Adrenal gland (tissue), 12 donors: Measurements from ENCODE around the gene PTK7. TPM values are rescaled to one million over a fixed set of nuclear protein-coding genes. Genes with fewer than 3 reads are reported as not detected.

ENCODE experiments used
- DNase-seq, 7 donors: peaks; one replicate each; pipeline ENCODE4 v3.0.0-alpha.2; 2019 to 2020
- H3K27ac ChIP-seq, 5 donors: fragments of 200-600 bp; sonication (generic) in 4 of 5; 1 replicate in 3 of 5; 2 replicates in 2 of 5; pipeline versions ENCODE4 v1.5.1 to v1.8.0; 2016 to 2020; ENCODE audit warnings: mild to moderate bottlenecking in 1 of 5
- H3K27me3 ChIP-seq: fragments of 200-600 bp; 2 replicates; pipeline ENCODE4 v1.8.0; 2021
- H3K36me3 ChIP-seq, 2 donors: fragments of 200-600 bp; replicated peaks in 1 of 2; 1 replicate in 1 of 2; 2 replicates in 1 of 2; pipeline versions ENCODE4 v1.5.1 to v1.8.0; 2018 to 2022
- H3K4me1 ChIP-seq, 2 donors: fragments of 200-600 bp; replicated peaks in 1 of 2; 1 replicate in 1 of 2; 2 replicates in 1 of 2; pipeline versions ENCODE4 v1.5.1 to v1.8.0; 2018 to 2021
- H3K4me3 ChIP-seq, 4 donors: fragments of 200-600 bp; sonication (generic) in 3 of 4; one replicate each; pipeline ENCODE4 v1.5.1; 2016 to 2018
- H3K9me3 ChIP-seq, 3 donors: fragments of 200-600 bp; sonication (generic) in 1 of 3; replicated peaks in 1 of 3; 1 replicate in 2 of 3; 2 replicates in 1 of 3; pipeline versions ENCODE4 v1.5.1 to v1.8.0; 2016 to 2021
- CTCF ChIP-seq, 6 experiments: fragments of 450-650 bp in 4 of 6; fragments of 200-600 bp in 2 of 6; sonication (generic) in 1 of 6; IDR thresholded peaks; 1 replicate in 5 of 6; 2 replicates in 1 of 6; pipeline versions ENCODE4 v1.5.1 to v1.8.0; 2016 to 2021; ENCODE audit warnings: antibody characterized with exemption in 6 of 6, mild to moderate bottlenecking in 2 of 6, moderate library complexity in 1 of 6
- POLR2A ChIP-seq, 2 donors: fragments of 450-650 bp; IDR thresholded peaks; one replicate each; pipeline ENCODE4 v1.6.1; 2017; ENCODE audit warnings: antibody characterized with exemption in 2 of 2, mild to moderate bottlenecking in 2 of 2, moderate library complexity in 1 of 2
- WGBS, 4 donors: extraction: QIAGEN DNeasy Blood & Tissue Kit in 2 of 4; methylation state at CpG; one replicate each; pipeline versions ENCODE4 v1.1.5 to v1.1.7; 2013 to 2017; 5-methylcytosine and 5-hydroxymethylcytosine counted together
- intact Hi-C, 2 donors: fragments of 100-400 bp; cut with DNase I; formaldehyde crosslinking; loops; one replicate each; pipeline versions ENCODE4 v1.14.1 to v1.15.0; 2022 to 2023
- polyA plus RNA-seq, 3 donors: library from polyadenylated mRNA; stranded (reverse); fragments of 200-250 nt in 2 of 3; fragments of 350-450 nt in 1 of 3; fragmentation: Illumina TruSeq in 1 of 3; extraction: RNeasy Lipid Tissue Mini Kit (QIAGEN cat#74804) in 1 of 3; gene quantifications; one replicate each; pipeline ENCODE4 v1.2.3, GENCODE V29; 2013 to 2014
- total RNA-seq, 9 donors: library from RNA; depleted of rRNA in 4 of 9; stranded (reverse); fragments of >200 nt in 4 of 9; fragments of 120-200 nt in 1 of 9; fragmentation: NEBNext Ultra II Directional in 1 of 9; extraction: Animal tissue kit (Norgen Biotek cat#: 25700) in 1 of 9; gene quantifications; one replicate each; pipeline versions ENCODE4 v1.1.0 to v1.2.4, GENCODE V29; 2013 to 2023
- donor health status: healthy with polysubstance abuse.
- donor health status: Bipolar disorder and iron deficiency.
- donor health status: DM: yes; HTN: yes; CAD: no.
- donor health status: DM: no; HTN: no; CAD: no.
- donor health status: DM: no; HTN: no; CAD: no.
- donor health status: DM: yes; HTN: yes; CAD: no.

The PTK7 gene
- total and polyA plus RNA-seq, 12 donors, result 2.8 to 16.7 (median 8.2) TPM

- intact Hi-C loops, result no loop called here
- no peak overlapping the region for H3K27ac ChIP-seq
- 77 to 92% (median 87%) methylated on average over 7 to 12 of the region's 12 CpGs for WGBS, 4 donors
- no peak overlapping the region for H3K4me3 ChIP-seq
- DNase-seq, result no peak
- no peaks in the 10 kb centered on the region for H3K9me3 ChIP-seq
- H3K36me3 ChIP-seq, result peaks cover 0 to 53% of the 10 kb centered on the region in 2 donors
- H3K4me1 ChIP-seq, result peaks cover 20 to 39% of the 10 kb centered on the region in 2 donors
- H3K27me3 ChIP-seq, result no peaks in the 10 kb centered on the region
- TF ChIP-seq POLR2A (IDR thresholded peaks at IDR 0.05), result no peak
- TF ChIP-seq CTCF (IDR thresholded peaks at IDR 0.05), result no peak
Observed at GRCh38 chr6:43178150-43178549, 102.0 kb downstream of the PTK7 start.

GRCh38 chr6:43178951-43179830, 103.1 kb downstream of the PTK7 start:
- intact Hi-C loops, result no loop called here
- Histone ChIP-seq H3K36me3 (peaks cover 0 to 53% of the 10 kb centered on the region in 2 donors), H3K27me3 (no peaks in the 10 kb centered on the region), H3K4me1 (peaks cover 11 to 33% of the 10 kb centered on the region in 2 donors), H3K4me3 (no peak overlapping the region), H3K27ac (no peak overlapping the region), H3K9me3 (no peaks in the 10 kb centered on the region)
- DNase-seq, result no peak
- TF ChIP-seq CTCF (IDR thresholded peaks at IDR 0.05), result no peak
- no peak for TF ChIP-seq POLR2A (IDR thresholded peaks at IDR 0.05)
- WGBS, 4 donors, result 85 to 91% (median 87%) methylated on average over 18 to 20 of the region's 20 CpGs

GRCh38 chr6:43180058-43180457, 103.9 kb downstream of the PTK7 start:
- 74 to 83% (median 80%) methylated on average over 5 to 7 of the region's 7 CpGs for WGBS, 4 donors
- Histone ChIP-seq H3K4me3 (no peak overlapping the region), H3K27me3 (no peaks in the 10 kb centered on the region), H3K9me3 (no peaks in the 10 kb centered on the region), H3K4me1 (peaks cover 8 to 33% of the 10 kb centered on the region in 2 donors), H3K27ac (peak overlapping the region in 1 of 5 donors; percentile 19), H3K36me3 (peaks cover 0 to 56% of the 10 kb centered on the region in 2 donors)
- no peak for DNase-seq
- intact Hi-C loops, result no loop called here
- TF ChIP-seq POLR2A (IDR thresholded peaks at IDR 0.05) (no peak), CTCF (IDR thresholded peaks at IDR 0.05) (no peak)

GRCh38 chr6:43180985-43181384, 104.9 kb downstream of the PTK7 start:
- intact Hi-C loops, result no loop called here
- Histone ChIP-seq H3K9me3 (no peaks in the 10 kb centered on the region), H3K36me3 (peaks cover 0 to 56% of the 10 kb centered on the region in 2 donors), H3K4me3 (peak overlapping the region in 1 of 4 donors; percentile 78), H3K4me1 (peaks cover 5 to 24% of the 10 kb centered on the region in 2 donors), H3K27ac (peak overlapping the region in 2 of 5 donors; percentile 67 to 78), H3K27me3 (no peaks in the 10 kb centered on the region)
- 53 to 65% (median 55%) methylated on average over 5 of the region's 5 CpGs for WGBS, 4 donors
- DNase-seq, result no peak
- TF ChIP-seq POLR2A (IDR thresholded peaks at IDR 0.05) (no peak), CTCF (IDR thresholded peaks at IDR 0.05) (no peak)
